ENCODE data around the gene NMT2.

GRCh38 chr10:15137036-15137359 lies 31.5 kb downstream of the NMT2 start:
- TF ChIP-seq CTCF (IDR thresholded peaks at IDR 0.05; ENCODE audit: poor library complexity) (no peak), EZH2 (IDR thresholded peaks at IDR 0.05; ENCODE audit: borderline replicate concordance) (no peak), EZH2phosphoT487 (IDR thresholded peaks at IDR 0.05; ENCODE audit: low read depth, severe bottlenecking, unreplicated experiment) (no peak)

All from hepatocyte (in vitro differentiated cells).